ACHN (cell line): Measurements from ENCODE around the gene PIF1.

Experiments used
- DNase-seq: peaks from one replicate; pipeline ENCODE4 v3.0.0-alpha.2; 2015
- in situ Hi-C: cut with HindIII; loops from 2 replicates; pipeline ENCODE4 v1.10.0; 2017; ENCODE audit warnings: low sequenced_read_pairs, low pct_ligation_motif_present, low pct_unique_long_range_greater_than_20kb

The PIF1 gene

GRCh38 chr15:64782751-64783150, 42.7 kb downstream of the PIF1 start:
- in situ Hi-C loops, result no loop called here

GRCh38 chr15:64781299-64781698, 44.1 kb downstream of the PIF1 start:
- in situ Hi-C loops, result no loop called here
- no peak for DNase-seq

More at GRCh38 chr15:64782751-64783150, 42.7 kb downstream of the PIF1 start:
- no peak for DNase-seq

GRCh38 chr15:64780600-64781156, 44.8 kb downstream of the PIF1 start:
- in situ Hi-C loops, result no loop called here
- DNase-seq, result no peak

GRCh38 chr15:64779630-64780029, 45.8 kb downstream of the PIF1 start:
- in situ Hi-C loops, result no loop called here

GRCh38 chr15:64779024-64779423, 46.4 kb downstream of the PIF1 start:
- no peak for DNase-seq
- in situ Hi-C loops, result no loop called here

More at GRCh38 chr15:64779630-64780029, 45.8 kb downstream of the PIF1 start:
- DNase-seq, result no peak

GRCh38 chr15:64776402-64776786, 49.1 kb downstream of the PIF1 start:
- in situ Hi-C loops, result no loop called here

GRCh38 chr15:64775551-64776401, 49.7 kb downstream of the PIF1 start, which contains the start of gene RBPMS2:
TSS of gene RBPMS2 (minus strand) at chr15:64775589. CDS start at chr15:64775319, 270 bp downstream.
- in situ Hi-C loops, result no loop called here
- no peak for DNase-seq

More at GRCh38 chr15:64776402-64776786, 49.1 kb downstream of the PIF1 start:
- DNase-seq, result no peak

- in situ Hi-C loops, result no loop called here
- no peak for DNase-seq
Observed at GRCh38 chr15:64774629-64775493, 50.6 kb downstream of the PIF1 start.

GRCh38 chr15:64774037-64774628, 51.3 kb downstream of the PIF1 start:
- in situ Hi-C loops, result no loop called here

GRCh38 chr15:64773606-64774005, 51.8 kb downstream of the PIF1 start:
- in situ Hi-C loops, result no loop called here

More at GRCh38 chr15:64774037-64774628, 51.3 kb downstream of the PIF1 start:
- DNase-seq, result no peak

GRCh38 chr15:64772964-64773363, 52.5 kb downstream of the PIF1 start:
- in situ Hi-C loops, result no loop called here
- no peak for DNase-seq

More at GRCh38 chr15:64773606-64774005, 51.8 kb downstream of the PIF1 start:
- no peak for DNase-seq

GRCh38 chr15:64772488-64772887, 53.0 kb downstream of the PIF1 start:
- in situ Hi-C loops, result no loop called here

GRCh38 chr15:64770626-64771025, 54.8 kb downstream of the PIF1 start:
- in situ Hi-C loops, result no loop called here
- no peak for DNase-seq

More at GRCh38 chr15:64772488-64772887, 53.0 kb downstream of the PIF1 start:
- DNase-seq, result no peak

GRCh38 chr15:64767203-64767602, 58.2 kb downstream of the PIF1 start:
- DNase-seq, result no peak
- in situ Hi-C loops, result no loop called here

GRCh38 chr15:64766058-64766457, 59.4 kb downstream of the PIF1 start:
- in situ Hi-C loops, result no loop called here
- DNase-seq, result no peak
